HG02852 (cell line): Measurements from ENCODE around the gene GET4.
A peak's percentile ranks its signal among the peaks of the same experiment; 100 is the strongest.

Source experiments
- ATAC-seq: cut with Tn5 transposase; IDR thresholded peaks from one replicate; pipeline ENCODE4 v1.9.1; 2021; ENCODE audit warnings: mild to moderate bottlenecking, moderate library complexity; ENCODE audit not compliant: unreplicated experiment

The GET4 gene

DNA sequence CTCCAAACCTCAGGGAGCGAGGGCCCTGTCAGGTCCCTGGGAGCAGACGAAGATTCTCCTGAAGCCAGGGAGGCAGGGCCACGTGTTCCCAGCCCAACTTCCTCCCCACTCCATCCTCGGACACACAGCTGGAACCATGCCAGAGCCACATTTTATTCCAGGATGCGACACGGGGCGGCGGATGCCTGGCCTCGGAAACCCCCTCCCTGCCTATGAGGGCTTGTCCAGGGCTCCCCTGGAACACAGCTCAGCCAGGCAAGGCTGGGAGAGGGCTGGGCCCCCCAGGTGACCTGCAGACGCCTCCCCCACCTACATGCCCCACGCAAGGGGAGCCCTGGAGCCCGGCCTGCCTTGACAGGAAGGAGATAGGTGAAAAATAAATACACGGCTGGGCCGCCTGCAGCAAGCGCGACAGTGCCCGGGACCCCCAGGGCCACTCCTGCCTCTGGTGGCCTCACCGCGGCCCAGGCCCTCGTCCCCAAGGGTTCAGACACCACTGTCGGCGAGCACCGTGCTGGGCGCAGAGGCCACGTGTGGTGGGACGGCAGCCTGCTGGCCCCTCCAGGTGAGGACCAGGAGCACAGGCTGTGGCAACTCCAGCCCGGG is 21.5 kb downstream of the GET4 start:
- no peak for ATAC-seq

- ATAC-seq, result no peak
Measured at GRCh38 chr7:898460-898854, 22.1 kb downstream of the GET4 start.

DNA sequence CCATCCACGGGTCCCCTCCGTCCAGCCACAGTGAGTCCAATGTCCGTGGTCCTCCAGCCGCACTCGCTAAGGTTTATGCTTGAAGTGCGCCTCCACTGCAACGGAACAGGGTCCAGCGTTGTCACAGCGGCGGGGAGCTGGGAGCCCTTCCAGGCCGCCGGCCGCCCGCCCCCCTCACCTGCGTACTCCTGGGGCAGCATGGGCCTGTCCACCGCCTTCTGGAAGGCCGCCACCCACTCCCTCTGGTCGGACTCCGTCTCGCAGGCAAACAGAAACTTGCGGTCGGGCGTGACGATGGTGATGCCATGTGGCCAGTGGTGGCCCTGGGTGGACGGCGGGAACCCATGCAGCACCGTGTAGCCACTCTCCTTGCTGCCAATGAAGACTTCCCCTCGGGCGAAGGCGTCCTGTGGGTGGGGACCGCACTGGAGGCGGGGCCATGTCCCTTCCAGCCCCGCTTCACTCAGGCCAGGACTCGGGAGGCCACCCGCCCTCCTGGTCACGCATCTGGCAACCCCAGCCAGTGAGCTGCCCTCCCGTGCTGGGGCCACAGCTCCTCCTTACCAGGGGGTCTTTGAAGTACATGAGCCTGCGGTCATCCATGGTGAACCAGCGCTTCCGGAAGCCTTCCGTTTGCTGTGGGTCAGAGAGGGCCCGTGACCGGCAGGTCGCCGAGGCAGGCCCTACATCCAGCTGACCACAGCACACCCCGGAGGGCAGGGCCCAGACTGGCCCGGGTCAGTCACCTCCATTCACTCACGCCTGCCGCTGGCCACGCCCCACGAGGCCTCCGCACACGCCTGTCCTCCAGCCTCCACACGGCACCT is 22.7 kb downstream of the GET4 start:
- ATAC-seq, result no peak

DNA sequence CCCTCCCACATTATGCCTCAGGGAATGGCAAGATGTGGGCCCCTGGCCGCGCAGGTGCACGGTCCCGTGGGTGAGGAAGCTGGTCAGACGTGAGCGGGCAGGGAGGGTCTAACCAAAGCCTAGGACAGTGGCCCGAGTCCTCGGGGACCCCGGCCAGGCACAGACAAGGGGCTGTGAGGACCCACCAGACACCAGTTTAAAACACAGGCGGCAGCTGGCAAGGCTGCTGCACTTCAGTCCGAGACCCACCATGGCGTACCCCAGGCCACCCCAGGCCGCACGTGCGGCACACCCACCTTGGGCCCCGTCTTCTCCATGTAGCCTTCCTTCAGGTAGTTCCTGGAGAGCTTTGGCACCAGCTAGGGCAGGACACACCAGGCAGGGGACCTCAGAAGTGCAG is 23.5 kb downstream of the GET4 start:
- ATAC-seq, result no peak

- ATAC-seq, result no peak
Measured at GRCh38 chr7:900331-901040, 24.1 kb downstream of the GET4 start.

GRCh38 chr7:901041-901387 is 24.7 kb downstream of the GET4 start:
- ATAC-seq, result no peak

- no peak for ATAC-seq
Measured at GRCh38 chr7:901388-902154, 25.2 kb downstream of the GET4 start.

GRCh38 chr7:902996-903395 is 26.6 kb downstream of the GET4 start:
- ATAC-seq, result no peak

DNA sequence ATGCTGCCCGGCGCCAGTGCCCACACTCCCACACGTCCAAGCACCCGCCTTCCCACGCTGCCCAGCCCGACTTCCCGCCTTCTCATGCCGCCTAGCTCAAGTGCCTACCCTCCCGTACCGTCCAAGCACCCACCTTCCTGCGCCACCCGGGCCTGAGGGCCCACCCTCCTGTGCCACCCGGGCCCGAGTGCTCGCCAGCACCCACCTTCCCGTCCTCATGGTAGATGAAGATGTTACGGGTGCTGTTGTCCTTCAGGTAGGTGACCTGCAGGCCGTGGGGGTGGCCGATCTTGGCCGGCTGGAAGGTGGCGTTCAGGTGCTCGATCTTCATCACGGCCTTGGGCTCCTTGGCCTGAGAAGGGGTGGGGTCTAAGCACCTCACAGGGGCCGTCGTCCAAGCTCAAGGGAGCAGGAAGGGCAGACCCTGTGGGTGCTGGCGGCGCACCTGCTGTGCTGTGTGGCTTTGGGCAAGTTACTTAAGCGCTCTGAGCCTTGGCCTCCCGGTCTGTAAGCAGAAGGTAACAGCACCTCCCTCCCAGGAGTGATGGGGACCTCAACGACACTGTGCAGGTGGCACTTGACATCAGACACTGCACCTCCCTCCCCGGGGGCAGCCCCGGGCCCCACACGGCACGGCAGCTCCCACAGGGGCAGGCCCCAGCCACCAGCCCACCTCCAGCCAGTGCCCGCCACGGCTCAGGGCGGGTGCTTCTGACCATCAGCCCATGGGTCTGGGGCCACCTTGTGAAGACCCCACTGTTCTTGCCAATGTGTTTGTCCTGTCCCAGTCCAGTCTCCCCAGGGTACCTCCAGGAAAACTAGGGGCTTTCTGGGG is 27.8 kb downstream of the GET4 start:
- ATAC-seq, result no peak

- no peak for ATAC-seq
Measured at GRCh38 chr7:904847-905246, 28.5 kb downstream of the GET4 start.

DNA sequence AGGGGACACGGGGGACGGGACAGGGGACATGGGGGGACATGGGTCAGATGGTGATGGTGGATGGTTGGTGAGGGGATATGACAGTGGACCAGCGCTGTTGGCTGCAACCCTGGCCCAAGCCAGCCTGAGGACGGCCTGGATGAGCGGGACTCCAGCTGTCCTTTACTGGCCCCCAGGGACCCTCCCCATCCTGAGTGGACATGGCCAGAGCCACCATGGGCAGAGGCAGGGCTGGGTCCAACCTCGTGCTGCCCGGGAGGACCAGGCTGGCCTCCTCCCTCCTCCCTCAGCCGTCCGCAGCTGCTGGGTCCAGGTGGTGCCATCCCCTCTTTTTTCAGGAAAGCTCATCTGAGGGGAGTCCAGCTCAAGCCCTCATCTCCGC is 30.4 kb downstream of the GET4 start:
- no peak for ATAC-seq

- no peak for ATAC-seq
Measured at GRCh38 chr7:907158-907980, 31.0 kb downstream of the GET4 start.

DNA sequence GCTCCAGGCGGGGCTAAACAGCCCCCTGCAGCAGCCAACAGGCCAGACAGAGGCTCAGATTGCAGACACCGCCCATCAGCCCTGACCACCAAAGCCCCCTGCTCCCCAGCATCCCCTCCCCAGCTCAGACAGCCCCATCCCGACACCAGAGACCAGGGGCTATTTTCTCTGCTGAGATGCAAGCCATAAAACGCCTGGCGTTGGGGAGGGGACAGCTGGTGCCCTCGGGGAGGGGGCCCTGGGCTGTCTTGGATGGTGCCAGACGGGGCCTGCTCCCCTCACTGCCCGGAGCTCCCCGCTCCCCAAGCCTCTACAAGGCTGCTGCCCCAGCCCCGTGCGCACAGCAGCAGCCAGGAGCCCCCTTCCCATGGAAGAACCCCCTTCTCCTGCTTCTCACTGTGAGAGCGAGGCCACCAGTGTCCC is 31.8 kb downstream of the GET4 start:
- no peak for ATAC-seq

GRCh38 chr7:908591-909357 is 32.4 kb downstream of the GET4 start:
- peak; percentile 76 for ATAC-seq

DNA sequence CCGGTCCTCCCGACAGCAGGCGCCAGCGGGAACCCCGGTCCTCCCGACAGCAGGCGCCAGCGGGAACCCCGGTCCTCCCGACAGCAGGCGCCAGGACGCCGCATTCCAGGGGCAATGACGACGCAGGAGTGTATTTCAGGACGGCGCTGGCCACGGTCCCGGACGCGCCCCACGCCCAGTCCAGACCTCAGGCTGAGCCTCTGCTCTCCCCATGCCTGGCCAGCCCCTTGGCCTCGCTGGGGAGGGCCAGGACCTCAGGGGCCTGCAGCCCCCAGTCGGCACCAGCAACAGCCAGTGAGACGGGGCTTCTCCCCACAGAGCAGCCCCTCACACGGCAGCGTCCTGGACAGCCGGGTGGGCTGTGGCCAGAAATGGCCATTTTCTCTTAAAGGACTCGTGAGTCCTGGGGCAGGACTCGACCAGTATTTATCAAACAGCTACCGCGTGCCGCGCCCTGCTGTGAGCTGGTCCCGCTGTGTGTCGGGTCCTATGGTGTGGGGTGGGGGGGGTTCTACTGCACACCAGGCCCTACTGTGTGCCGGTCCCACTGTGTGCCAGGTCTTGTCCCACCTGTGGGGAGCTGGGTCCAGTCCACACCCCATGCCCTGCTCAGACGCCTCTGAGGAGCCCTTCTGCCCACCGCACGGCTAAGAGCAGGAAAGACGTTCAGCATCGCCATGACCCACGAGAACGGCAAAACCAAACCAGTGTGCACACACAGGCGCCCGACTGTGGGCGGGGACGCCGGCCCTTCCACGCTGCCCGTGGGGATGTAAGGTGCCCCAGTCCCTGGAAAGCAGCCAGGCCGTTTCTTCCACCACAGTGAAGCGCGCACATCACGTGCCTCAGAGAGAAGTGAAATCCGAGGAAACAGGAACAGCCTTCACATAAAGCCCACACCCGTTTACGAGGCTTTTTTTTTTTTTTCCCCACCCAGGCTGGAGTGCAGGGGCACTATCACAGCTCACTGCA is 33.3 kb downstream of the GET4 start:
- no peak for ATAC-seq

- ATAC-seq, result no peak
Measured at GRCh38 chr7:910441-910861, 34.1 kb downstream of the GET4 start.

GRCh38 chr7:910931-911431 is 34.6 kb downstream of the GET4 start:
- no peak for ATAC-seq
